Osteoblast (primary cell): ENCODE data around the gene POLE. TPM values are rescaled to one million over a fixed set of nuclear protein-coding genes. Genes with fewer than 3 reads are reported as not detected.

Experiments
- DNase-seq: peaks from one replicate; pipeline ENCODE4 v3.0.0; 2011; ENCODE audit warnings: low spot score, mixed read lengths; ENCODE audit not compliant: insufficient read length; ENCODE audit errors: missing footprints
- H2AFZ ChIP-seq: 2 replicates; pipeline ENCODE4 v1.6.0; 2011; ENCODE audit warnings: mild to moderate bottlenecking, low read length
- H3K27ac ChIP-seq: 2 replicates; pipeline ENCODE4 v1.5.1; 2011; ENCODE audit warnings: mild to moderate bottlenecking, low read depth, low read length, moderate library complexity
- H3K27me3 ChIP-seq: 2 replicates; pipeline ENCODE4 v1.6.0; 2012; ENCODE audit warnings: mild to moderate bottlenecking, control low read depth, inconsistent platforms, low read length, moderate library complexity; ENCODE audit not compliant: insufficient read depth
- H3K36me3 ChIP-seq: 2 replicates; pipeline ENCODE4 v1.5.1; 2011; ENCODE audit warnings: mild to moderate bottlenecking, low read length, control low read depth, moderate library complexity; ENCODE audit not compliant: insufficient read depth
- H3K4me1 ChIP-seq: 2 replicates; pipeline ENCODE4 v1.5.1; 2011; ENCODE audit warnings: mild to moderate bottlenecking, low read length, control low read depth, moderate library complexity; ENCODE audit not compliant: insufficient read depth
- H3K4me2 ChIP-seq: 2 replicates; pipeline ENCODE4 v1.6.0; 2011; ENCODE audit warnings: mild to moderate bottlenecking, low read length; ENCODE audit not compliant: insufficient read depth
- H3K4me3 ChIP-seq: fragments of 200-600 bp; sonication (generic); 3 replicates; pipeline ENCODE4 v1.5.1; 2012; ENCODE audit warnings: mild to moderate bottlenecking, low read length, inconsistent platforms; ENCODE audit not compliant: insufficient read depth
- H3K79me2 ChIP-seq: 2 replicates; pipeline ENCODE4 v1.6.0; 2012; ENCODE audit warnings: mild to moderate bottlenecking, low read length, control low read depth, inconsistent platforms; ENCODE audit not compliant: insufficient read depth
- H3K9me3 ChIP-seq: 2 replicates; pipeline ENCODE4 v1.5.1; 2011; ENCODE audit warnings: low read depth, low read length, control low read depth
- H4K20me1 ChIP-seq: 2 replicates; pipeline ENCODE4 v1.6.0; 2012; ENCODE audit warnings: mild to moderate bottlenecking, low read length, control low read depth; ENCODE audit not compliant: insufficient read depth
- total RNA-seq: library from RNA; depleted of rRNA; stranded (reverse); fragments of >200 nt; gene quantifications from 2 replicates; pipeline ENCODE4 v1.2.3, GENCODE V29; 2012
- TF ChIP-seq, protein P1 (sequence below): IDR thresholded peaks from 2 replicates; pipeline ENCODE4 v1.5.1; 2011; ENCODE audit warnings: mild to moderate bottlenecking, low read depth, low read length, moderate library complexity; ENCODE audit errors: extremely low read depth

POLE gene
- total RNA-seq, 1 donor = 15.2 TPM

- H3K4me1 ChIP-seq = no peaks in the 10 kb centered on the region
- H3K36me3 ChIP-seq = peaks cover 43% of the 10 kb centered on the region
- H3K9me3 ChIP-seq = no peaks in the 10 kb centered on the region
- no peak for DNase-seq
- TF ChIP-seq, protein P1, sequence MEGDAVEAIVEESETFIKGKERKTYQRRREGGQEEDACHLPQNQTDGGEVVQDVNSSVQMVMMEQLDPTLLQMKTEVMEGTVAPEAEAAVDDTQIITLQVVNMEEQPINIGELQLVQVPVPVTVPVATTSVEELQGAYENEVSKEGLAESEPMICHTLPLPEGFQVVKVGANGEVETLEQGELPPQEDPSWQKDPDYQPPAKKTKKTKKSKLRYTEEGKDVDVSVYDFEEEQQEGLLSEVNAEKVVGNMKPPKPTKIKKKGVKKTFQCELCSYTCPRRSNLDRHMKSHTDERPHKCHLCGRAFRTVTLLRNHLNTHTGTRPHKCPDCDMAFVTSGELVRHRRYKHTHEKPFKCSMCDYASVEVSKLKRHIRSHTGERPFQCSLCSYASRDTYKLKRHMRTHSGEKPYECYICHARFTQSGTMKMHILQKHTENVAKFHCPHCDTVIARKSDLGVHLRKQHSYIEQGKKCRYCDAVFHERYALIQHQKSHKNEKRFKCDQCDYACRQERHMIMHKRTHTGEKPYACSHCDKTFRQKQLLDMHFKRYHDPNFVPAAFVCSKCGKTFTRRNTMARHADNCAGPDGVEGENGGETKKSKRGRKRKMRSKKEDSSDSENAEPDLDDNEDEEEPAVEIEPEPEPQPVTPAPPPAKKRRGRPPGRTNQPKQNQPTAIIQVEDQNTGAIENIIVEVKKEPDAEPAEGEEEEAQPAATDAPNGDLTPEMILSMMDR = no peak
- H2AFZ ChIP-seq = no peak overlapping the region
- H4K20me1 ChIP-seq = no peaks in the 10 kb centered on the region
- H3K4me3 ChIP-seq = no peak overlapping the region
- no peak overlapping the region for H3K27ac ChIP-seq
- H3K27me3 ChIP-seq = no peaks in the 10 kb centered on the region
- H3K79me2 ChIP-seq = no peaks in the 10 kb centered on the region
- no peak overlapping the region for H3K4me2 ChIP-seq
Measured at GRCh38 chr12:132665149-132665491, 22.0 kb downstream of the POLE start.

GRCh38 chr12:132664206-132665148 is 22.7 kb downstream of the POLE start:
- Histone ChIP-seq H3K4me2 (no peak overlapping the region), H3K9me3 (no peaks in the 10 kb centered on the region), H3K27me3 (no peaks in the 10 kb centered on the region), H4K20me1 (no peaks in the 10 kb centered on the region), H3K4me3 (no peak overlapping the region), H3K27ac (no peak overlapping the region), H2AFZ (no peak overlapping the region), H3K79me2 (no peaks in the 10 kb centered on the region), H3K4me1 (no peaks in the 10 kb centered on the region), H3K36me3 (peaks cover 44% of the 10 kb centered on the region)
- TF ChIP-seq, protein P1 = no peak
- no peak for DNase-seq

DNA sequence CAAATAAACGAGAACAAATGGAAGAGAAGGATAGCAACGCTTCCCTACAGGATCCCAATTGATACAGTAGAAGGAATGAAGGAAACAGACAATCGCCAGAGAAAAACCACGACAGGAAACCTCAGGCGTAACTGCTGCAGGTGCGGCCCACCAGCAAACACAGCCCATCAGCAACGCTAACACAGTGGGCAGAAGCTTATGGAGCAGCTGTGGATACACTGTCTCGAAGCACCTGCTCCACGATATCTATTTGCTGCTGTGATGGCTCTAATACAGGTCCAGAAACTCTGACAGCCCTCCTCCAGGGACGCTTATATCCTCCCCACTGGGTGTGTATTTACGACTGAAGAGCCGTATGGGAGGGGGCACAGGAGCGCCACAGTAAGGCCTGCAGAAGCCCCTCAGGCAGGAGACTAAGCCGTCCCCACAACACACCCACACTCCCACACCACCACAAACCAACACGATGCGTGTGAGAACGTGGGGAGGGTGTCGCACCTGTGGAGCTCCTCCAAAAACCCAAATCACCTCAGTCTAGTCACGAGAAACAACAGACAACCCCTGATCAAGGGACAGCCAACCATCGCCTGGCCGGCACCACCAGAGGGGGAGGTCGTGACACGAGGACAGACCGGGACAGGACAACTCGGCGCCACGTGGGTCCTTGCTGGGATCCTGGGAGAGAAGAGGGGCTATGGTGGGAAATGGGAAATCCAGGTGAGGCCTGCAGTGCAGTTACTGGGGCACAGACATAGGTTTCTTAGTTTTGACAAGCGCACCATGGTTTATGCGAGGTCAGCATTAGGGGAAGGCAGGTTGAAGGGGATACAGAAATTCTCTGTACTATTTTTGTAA is 24.0 kb downstream of the POLE start:
- Histone ChIP-seq H3K27me3 (no peaks in the 10 kb centered on the region), H3K27ac (no peak overlapping the region), H3K9me3 (no peaks in the 10 kb centered on the region), H2AFZ (no peak overlapping the region), H3K36me3 (peaks cover 55% of the 10 kb centered on the region), H3K4me2 (no peak overlapping the region), H3K4me1 (no peaks in the 10 kb centered on the region), H3K79me2 (no peaks in the 10 kb centered on the region), H4K20me1 (no peaks in the 10 kb centered on the region), H3K4me3 (no peak overlapping the region)
- TF ChIP-seq, protein P1 = no peak
- DNase-seq = no peak

- DNase-seq = no peak
- peaks cover 61% of the 10 kb centered on the region for H3K36me3 ChIP-seq
- no peak overlapping the region for H3K27ac ChIP-seq
- H3K4me2 ChIP-seq = no peak overlapping the region
- no peaks in the 10 kb centered on the region for H4K20me1 ChIP-seq
- H3K27me3 ChIP-seq = no peaks in the 10 kb centered on the region
- TF ChIP-seq, protein P1 = no peak
- H3K9me3 ChIP-seq = no peaks in the 10 kb centered on the region
- no peak overlapping the region for H2AFZ ChIP-seq
- H3K79me2 ChIP-seq = no peaks in the 10 kb centered on the region
- no peaks in the 10 kb centered on the region for H3K4me1 ChIP-seq
- H3K4me3 ChIP-seq = no peak overlapping the region
Measured at GRCh38 chr12:132661972-132662371, 25.2 kb downstream of the POLE start.
